GM18870 (cell line): ENCODE results near the gene PRKAG2.

Experiments used
- ATAC-seq: cut with Tn5 transposase; IDR thresholded peaks from one replicate; pipeline ENCODE4 v1.9.1; 2021; ENCODE audit warnings: moderate library complexity; ENCODE audit not compliant: unreplicated experiment

PRKAG2 gene

GRCh38 chr7:151732834-151733592 is 143.9 kb downstream of the PRKAG2 start:
- ATAC-seq = no peak

- ATAC-seq = no peak
Measured at GRCh38 chr7:151732292-151732691, 144.6 kb downstream of the PRKAG2 start.

GRCh38 chr7:151731022-151731441 is 145.9 kb downstream of the PRKAG2 start:
- no peak for ATAC-seq

- ATAC-seq = no peak
Measured at GRCh38 chr7:151730591-151730990, 146.3 kb downstream of the PRKAG2 start.

- ATAC-seq = no peak
Measured at GRCh38 chr7:151729521-151729921, 147.4 kb downstream of the PRKAG2 start.

- no peak for ATAC-seq
Measured at GRCh38 chr7:151728746-151729145, 148.2 kb downstream of the PRKAG2 start.

- no peak for ATAC-seq
Measured at GRCh38 chr7:151728286-151728660, 148.6 kb downstream of the PRKAG2 start.

GRCh38 chr7:151727579-151728285 is 149.2 kb downstream of the PRKAG2 start:
- ATAC-seq = no peak

- ATAC-seq = no peak
Measured at GRCh38 chr7:151726652-151727578, 150.0 kb downstream of the PRKAG2 start.

- no peak for ATAC-seq
Measured at GRCh38 chr7:151725844-151726651, 150.9 kb downstream of the PRKAG2 start.

GRCh38 chr7:151724920-151725584 is 151.9 kb downstream of the PRKAG2 start:
- no peak for ATAC-seq

- ATAC-seq = no peak
Measured at GRCh38 chr7:151724250-151724915, 152.5 kb downstream of the PRKAG2 start.

- no peak for ATAC-seq
Measured at GRCh38 chr7:151723321-151723720, 153.6 kb downstream of the PRKAG2 start.

GRCh38 chr7:151722533-151722932 is 154.4 kb downstream of the PRKAG2 start:
- no peak for ATAC-seq

GRCh38 chr7:151721694-151722093 is 155.2 kb downstream of the PRKAG2 start:
- ATAC-seq = no peak

- ATAC-seq = no peak
Measured at GRCh38 chr7:151721236-151721635, 155.7 kb downstream of the PRKAG2 start.

GRCh38 chr7:151720280-151720679 is 156.6 kb downstream of the PRKAG2 start:
- no peak for ATAC-seq

GRCh38 chr7:151719897-151720242 is 157.0 kb downstream of the PRKAG2 start:
- ATAC-seq = no peak

GRCh38 chr7:151719031-151719896 is 157.7 kb downstream of the PRKAG2 start:
- ATAC-seq = no peak
